Measurements from ENCODE around the gene PIP4K2B. TPM values are rescaled to one million over a fixed set of nuclear protein-coding genes. Genes with fewer than 3 reads are reported as not detected.
A peak's percentile ranks its signal among the peaks of the same experiment; 100 is the strongest.

Gene PIP4K2B
- total RNA-seq, 1 experiment from 2014 or later = 25.5 TPM

DNA sequence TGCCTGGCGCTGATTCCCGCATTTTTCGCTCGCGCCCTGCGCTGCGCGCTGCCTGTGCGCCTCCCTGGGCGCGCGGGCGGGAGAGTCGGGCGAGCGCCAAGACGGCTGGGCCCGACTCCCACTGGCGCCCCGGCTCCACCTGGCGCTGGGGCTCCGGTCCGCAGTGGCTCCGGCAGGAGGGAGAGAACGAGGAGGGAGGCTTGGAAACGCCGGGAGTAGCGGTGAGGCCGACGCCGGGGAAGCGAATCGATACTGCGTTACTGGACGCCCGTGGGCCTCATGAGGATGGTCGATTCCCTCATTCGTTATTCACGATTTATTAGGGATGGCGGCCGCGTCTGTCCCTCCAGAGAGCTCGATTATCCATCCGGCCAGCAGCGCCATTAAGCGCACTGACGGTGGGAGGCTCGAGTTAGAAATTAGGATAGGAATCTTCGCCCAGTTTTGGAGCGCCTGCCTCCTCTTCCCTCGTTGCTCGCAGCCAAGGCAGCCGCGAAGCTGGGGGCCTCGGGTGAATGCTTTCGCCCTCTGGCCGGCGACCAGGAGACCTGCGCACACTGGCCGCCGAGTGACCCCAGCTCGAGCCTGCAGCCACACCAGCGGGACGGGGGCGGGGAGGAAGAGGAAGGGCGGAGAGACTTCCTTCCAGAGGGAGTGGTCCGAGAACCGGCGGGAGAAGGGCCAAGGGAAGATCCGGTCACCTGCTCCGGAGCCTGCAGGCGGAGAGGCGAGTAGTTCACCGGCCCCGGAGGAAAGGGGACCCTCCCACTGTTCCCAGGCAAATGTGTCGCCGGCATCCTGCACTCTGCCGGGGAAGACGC is 49.9 kb downstream of the PIP4K2B start:
- intact Hi-C loops (cut with micrococcal nuclease) = no loop called here
- H3K4me2 ChIP-seq (ENCODE audit: low read length) = peak overlapping the region; percentile 88

DNA sequence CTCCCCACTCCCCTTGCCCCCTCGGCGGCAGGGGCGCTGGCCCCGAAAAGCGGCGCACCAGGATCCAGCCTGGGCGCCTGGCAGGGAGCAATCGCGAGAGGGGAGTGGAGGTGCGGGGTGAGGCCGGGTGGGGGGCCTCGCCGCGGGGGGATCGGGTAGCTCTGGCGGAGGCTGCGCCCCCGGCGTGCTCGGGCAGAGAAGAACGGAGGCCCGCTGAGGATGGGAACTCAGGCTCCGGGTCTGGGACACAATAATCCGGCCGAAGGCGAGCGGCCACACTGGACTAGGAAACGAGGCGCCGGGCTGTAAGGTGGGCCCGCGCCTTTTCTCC is 50.5 kb downstream of the PIP4K2B start:
- TF ChIP-seq EZH2 (IDR thresholded peaks at IDR 0.05; ENCODE audit: low read length, unreplicated experiment) (no peak), EZH2phosphoT487 (IDR thresholded peaks at IDR 0.05; ENCODE audit: borderline replicate concordance, low read length) (no peak)
- TF ChIP-seq, protein P1, sequence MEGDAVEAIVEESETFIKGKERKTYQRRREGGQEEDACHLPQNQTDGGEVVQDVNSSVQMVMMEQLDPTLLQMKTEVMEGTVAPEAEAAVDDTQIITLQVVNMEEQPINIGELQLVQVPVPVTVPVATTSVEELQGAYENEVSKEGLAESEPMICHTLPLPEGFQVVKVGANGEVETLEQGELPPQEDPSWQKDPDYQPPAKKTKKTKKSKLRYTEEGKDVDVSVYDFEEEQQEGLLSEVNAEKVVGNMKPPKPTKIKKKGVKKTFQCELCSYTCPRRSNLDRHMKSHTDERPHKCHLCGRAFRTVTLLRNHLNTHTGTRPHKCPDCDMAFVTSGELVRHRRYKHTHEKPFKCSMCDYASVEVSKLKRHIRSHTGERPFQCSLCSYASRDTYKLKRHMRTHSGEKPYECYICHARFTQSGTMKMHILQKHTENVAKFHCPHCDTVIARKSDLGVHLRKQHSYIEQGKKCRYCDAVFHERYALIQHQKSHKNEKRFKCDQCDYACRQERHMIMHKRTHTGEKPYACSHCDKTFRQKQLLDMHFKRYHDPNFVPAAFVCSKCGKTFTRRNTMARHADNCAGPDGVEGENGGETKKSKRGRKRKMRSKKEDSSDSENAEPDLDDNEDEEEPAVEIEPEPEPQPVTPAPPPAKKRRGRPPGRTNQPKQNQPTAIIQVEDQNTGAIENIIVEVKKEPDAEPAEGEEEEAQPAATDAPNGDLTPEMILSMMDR (conservative IDR thresholded peaks at IDR 0.05; ENCODE audit: low read depth, low read length) = no peak
- H4K20me1 ChIP-seq (ENCODE audit: low read length) = 0 out of 2 replicates have a peak, but pooled peaks cover 4% of the 10 kb centered on the region
- DNase-seq = no peak
- H3K36me3 ChIP-seq (ENCODE audit: low read depth, low read length) = no peaks in the 10 kb centered on the region
- H2AFZ ChIP-seq (ENCODE audit: low read length) = peak overlapping the region; percentile 56
- no peaks in the 10 kb centered on the region for H3K9me3 ChIP-seq (ENCODE audit: low read length)
- peaks cover 68% of the 10 kb centered on the region for H3K79me2 ChIP-seq (ENCODE audit: low read length)
- H3K4me3 ChIP-seq (ENCODE audit: low read length) = peak overlapping the region; percentile 94
- peaks cover 22% of the 10 kb centered on the region for H3K4me1 ChIP-seq (ENCODE audit: insufficient read depth, low read length)
- H3K9me2 ChIP-seq (replicated peaks; ENCODE audit: low read length) = no peaks in the 10 kb centered on the region
- peak overlapping the region; percentile 62 for H3K9ac ChIP-seq (ENCODE audit: low read length)
- intact Hi-C loops (cut with micrococcal nuclease) = no loop called here
- no TSS peak for BruUV-seq (replicated peaks)
- ChIA-PET CTCF (no interaction called here), POLR2A (ENCODE audit: unreplicated experiment) (no interaction called here)
- H3K4me2 ChIP-seq (ENCODE audit: low read length) = peak overlapping the region; percentile 88
- H3F3A ChIP-seq (ENCODE audit: low read length, unreplicated experiment) = no peaks in the 10 kb centered on the region
- no peak overlapping the region; the same call in 1 of the 2 replicates for H3K27ac ChIP-seq (ENCODE audit: low read length)
- no peak for ATAC-seq
- no peaks in the 10 kb centered on the region for H3K27me3 ChIP-seq (ENCODE audit: low read length)

More for the DNA sequence above, 49.9 kb downstream of the PIP4K2B start:
- ChIA-PET POLR2A (ENCODE audit: unreplicated experiment) (interaction anchor here (0.6 kb wide), 1 partner anchor 48 kb away, joined by 16 read pairs; no protein-coding TSS in a partner anchor), CTCF (no interaction called here)
- Histone ChIP-seq H3K36me3 (ENCODE audit: low read depth, low read length) (0 out of 2 replicates have a peak, but pooled peaks cover 2% of the 10 kb centered on the region), H3K9ac (ENCODE audit: low read length) (peak overlapping the region; percentile 62), H3K79me2 (ENCODE audit: low read length) (peaks cover 68% of the 10 kb centered on the region), H3K9me3 (ENCODE audit: low read length) (no peaks in the 10 kb centered on the region), H3K27ac (ENCODE audit: low read length) (peak overlapping the region; percentile 17; the same call in 1 of the 2 replicates), H3K4me1 (ENCODE audit: insufficient read depth, low read length) (peaks cover 24% of the 10 kb centered on the region), H3K4me3 (ENCODE audit: low read length) (peak overlapping the region; percentile 94), H4K20me1 (ENCODE audit: low read length) (0 out of 2 replicates have a peak, but pooled peaks cover 4% of the 10 kb centered on the region), H3K9me2 (replicated peaks; ENCODE audit: low read length) (no peaks in the 10 kb centered on the region), H3K27me3 (ENCODE audit: low read length) (no peaks in the 10 kb centered on the region), H2AFZ (ENCODE audit: low read length) (peak overlapping the region; percentile 56), H3F3A (ENCODE audit: low read length, unreplicated experiment) (no peaks in the 10 kb centered on the region)
- ATAC-seq (peak; percentile 14), DNase-seq (peak; percentile 73)
- TF ChIP-seq, protein P1 (conservative IDR thresholded peaks at IDR 0.05; ENCODE audit: low read depth, low read length) = no peak
- TF ChIP-seq EZH2phosphoT487 (IDR thresholded peaks at IDR 0.05; ENCODE audit: borderline replicate concordance, low read length) (no peak), EZH2 (IDR thresholded peaks at IDR 0.05; ENCODE audit: low read length, unreplicated experiment) (no peak)
- BruUV-seq (replicated peaks) = TSS peak; percentile 88

Measured in PC-3 (cell line).